Upper lobe of left lung (tissue), 6 donors: ENCODE data around the gene NSMCE4A. TPM values are rescaled to one million over a fixed set of nuclear protein-coding genes. Genes with fewer than 3 reads are reported as not detected.
"Not testable (repeated sequence)": the region's sequence is repeated elsewhere in the genome, so short reads cannot be mapped to it uniquely, and the experiment has no call there.

ENCODE experiments used
- ATAC-seq, 2 donors: fragments of 200-7000 bp; cut with Tn5 transposase; one replicate each; pipeline ENCODE4 v1.9.1; 2022; ENCODE audit warnings: mild to moderate bottlenecking in 2 of 2, moderate library complexity in 2 of 2; ENCODE audit not compliant: low FRiP score in 2 of 2
- DNase-seq, 2 donors: peaks; one replicate each; pipeline ENCODE4 v3.0.0-alpha.2; 2019 to 2020
- H3K27ac ChIP-seq, 4 donors: fragments of 200-600 bp; sonication (generic); one replicate each; pipeline ENCODE4 v1.5.1; 2016 to 2019
- H3K27me3 ChIP-seq, 4 donors: fragments of 200-600 bp; sonication (generic); one replicate each; pipeline ENCODE4 v1.5.1; 2017 to 2019
- H3K36me3 ChIP-seq, 4 donors: fragments of 200-600 bp; sonication (generic); one replicate each; pipeline ENCODE4 v1.5.1; 2016 to 2019
- H3K4me1 ChIP-seq, 4 donors: fragments of 200-600 bp; sonication (generic); one replicate each; pipeline ENCODE4 v1.5.1; 2018 to 2019
- H3K4me3 ChIP-seq, 4 donors: fragments of 200-600 bp; sonication (generic); one replicate each; pipeline ENCODE4 v1.5.1; 2017 to 2019; ENCODE audit warnings: mild to moderate bottlenecking in 2 of 4, moderate library complexity in 1 of 4
- H3K9me3 ChIP-seq, 4 donors: fragments of 200-600 bp; sonication (generic); one replicate each; pipeline ENCODE4 v1.5.1; 2018 to 2019
- EP300 ChIP-seq, 4 donors: sonication (generic); formaldehyde crosslinking; IDR thresholded peaks; one replicate each; pipeline ENCODE4 v1.5.1; 2017; ENCODE audit warnings: antibody characterized with exemption in 4 of 4, control low read depth in 2 of 4
- POLR2A ChIP-seq, 4 donors: fragments of 450-650 bp; IDR thresholded peaks; one replicate each; pipeline ENCODE4 v1.5.1; 2016 to 2017; ENCODE audit warnings: antibody characterized with exemption in 4 of 4, mild to moderate bottlenecking in 2 of 4
- POLR2AphosphoS5 ChIP-seq, 2 donors: sonication (generic); formaldehyde crosslinking; IDR thresholded peaks; one replicate each; pipeline ENCODE4 v1.5.1; 2017; ENCODE audit warnings: antibody characterized with exemption in 2 of 2
- WGBS, 2 donors: methylation state at CpG; one replicate each; pipeline ENCODE4 v1.1.5; 2017 to 2018; 5-methylcytosine and 5-hydroxymethylcytosine counted together
- total RNA-seq, 6 donors: library from RNA; depleted of rRNA in 4 of 6; stranded (reverse); fragments of >200 nt in 4 of 6; gene quantifications; one replicate each; pipeline versions ENCODE4 v1.1.0 to v1.2.1, GENCODE V29; 2016 to 2021
- TF ChIP-seq, protein P1 (sequence below), 6 experiments: fragments of 450-650 bp in 4 of 6; fragments of 200-600 bp in 2 of 6; sonication (generic) in 2 of 6; IDR thresholded peaks; one replicate each; pipeline ENCODE4 v1.5.1; 2016 to 2019; ENCODE audit warnings: antibody characterized with exemption in 6 of 6
- donor health status: DM: no; HTN: no; CAD: no; lungs with moderate emphysema.
- donor health status: DM: no; HTN: yes; CAD: no; lungs with severe emphysema.

Gene NSMCE4A
- total RNA-seq, 6 donors from 2014 or later: 34.8 to 131 (median 50.7) TPM

- Histone ChIP-seq H3K36me3 (no peaks in the 10 kb centered on the region), H3K4me3 (no peak overlapping the region), H3K9me3 (no peaks in the 10 kb centered on the region), H3K4me1 (peaks cover 13 to 17% (median 15%) of the 10 kb centered on the region in 4 donors), H3K27me3 (no peaks in the 10 kb centered on the region), H3K27ac (peak overlapping the region in 2 of 4 donors; percentile 38 to 46)
- WGBS, 2 donors: 64 to 86% methylated on average over 10 to 21 of the region's 26 CpGs
- ATAC-seq (no peak), DNase-seq (peak; percentile 55 to 86)
- TF ChIP-seq POLR2AphosphoS5 (IDR thresholded peaks at IDR 0.05): no peak
- TF ChIP-seq, protein P1, sequence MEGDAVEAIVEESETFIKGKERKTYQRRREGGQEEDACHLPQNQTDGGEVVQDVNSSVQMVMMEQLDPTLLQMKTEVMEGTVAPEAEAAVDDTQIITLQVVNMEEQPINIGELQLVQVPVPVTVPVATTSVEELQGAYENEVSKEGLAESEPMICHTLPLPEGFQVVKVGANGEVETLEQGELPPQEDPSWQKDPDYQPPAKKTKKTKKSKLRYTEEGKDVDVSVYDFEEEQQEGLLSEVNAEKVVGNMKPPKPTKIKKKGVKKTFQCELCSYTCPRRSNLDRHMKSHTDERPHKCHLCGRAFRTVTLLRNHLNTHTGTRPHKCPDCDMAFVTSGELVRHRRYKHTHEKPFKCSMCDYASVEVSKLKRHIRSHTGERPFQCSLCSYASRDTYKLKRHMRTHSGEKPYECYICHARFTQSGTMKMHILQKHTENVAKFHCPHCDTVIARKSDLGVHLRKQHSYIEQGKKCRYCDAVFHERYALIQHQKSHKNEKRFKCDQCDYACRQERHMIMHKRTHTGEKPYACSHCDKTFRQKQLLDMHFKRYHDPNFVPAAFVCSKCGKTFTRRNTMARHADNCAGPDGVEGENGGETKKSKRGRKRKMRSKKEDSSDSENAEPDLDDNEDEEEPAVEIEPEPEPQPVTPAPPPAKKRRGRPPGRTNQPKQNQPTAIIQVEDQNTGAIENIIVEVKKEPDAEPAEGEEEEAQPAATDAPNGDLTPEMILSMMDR (IDR thresholded peaks at IDR 0.05): no peak
- no peak for TF ChIP-seq EP300 (IDR thresholded peaks at IDR 0.05)
- no peak for TF ChIP-seq POLR2A (IDR thresholded peaks at IDR 0.05)
These were observed 3.5 kb upstream of the NSMCE4A start for GRCh38 chr10:121978511-121978910.

DNA sequence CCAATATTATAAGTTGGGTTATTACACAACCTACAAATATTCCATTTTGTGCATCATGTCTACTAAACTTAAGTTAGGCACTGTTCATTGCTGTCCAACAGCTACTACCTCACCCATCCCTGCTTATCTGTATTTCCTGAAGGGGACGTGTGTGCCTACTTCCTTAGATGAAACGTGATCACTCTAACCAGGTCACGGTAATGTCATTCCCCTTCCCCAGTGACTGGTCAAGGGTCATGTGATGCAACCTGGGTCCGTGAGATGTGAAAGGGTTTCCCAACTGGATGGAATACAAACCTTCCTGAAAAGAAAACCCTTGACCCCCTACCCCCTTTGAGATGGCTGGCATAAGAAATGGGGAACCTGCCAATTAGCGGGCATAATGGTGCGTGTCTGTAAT is 1.6 kb upstream of the NSMCE4A start:
- WGBS, 2 donors: 85 to 87% methylated on average over 6 of the region's 6 CpGs
- Histone ChIP-seq H3K36me3 (peaks cover 0 to 5% (median 0%) of the 10 kb centered on the region in 4 donors), H3K4me3 (no peak overlapping the region), H3K27ac (no peak overlapping the region), H3K4me1 (peaks cover 20 to 26% (median 21%) of the 10 kb centered on the region in 4 donors), H3K27me3 (no peaks in the 10 kb centered on the region), H3K9me3 (no peaks in the 10 kb centered on the region)
- TF ChIP-seq POLR2A (IDR thresholded peaks at IDR 0.05) (no peak), EP300 (IDR thresholded peaks at IDR 0.05) (no peak), POLR2AphosphoS5 (IDR thresholded peaks at IDR 0.05) (no peak)
- TF ChIP-seq, protein P1 (IDR thresholded peaks at IDR 0.05): no peak
- DNase-seq (no peak), ATAC-seq (no peak)

DNA sequence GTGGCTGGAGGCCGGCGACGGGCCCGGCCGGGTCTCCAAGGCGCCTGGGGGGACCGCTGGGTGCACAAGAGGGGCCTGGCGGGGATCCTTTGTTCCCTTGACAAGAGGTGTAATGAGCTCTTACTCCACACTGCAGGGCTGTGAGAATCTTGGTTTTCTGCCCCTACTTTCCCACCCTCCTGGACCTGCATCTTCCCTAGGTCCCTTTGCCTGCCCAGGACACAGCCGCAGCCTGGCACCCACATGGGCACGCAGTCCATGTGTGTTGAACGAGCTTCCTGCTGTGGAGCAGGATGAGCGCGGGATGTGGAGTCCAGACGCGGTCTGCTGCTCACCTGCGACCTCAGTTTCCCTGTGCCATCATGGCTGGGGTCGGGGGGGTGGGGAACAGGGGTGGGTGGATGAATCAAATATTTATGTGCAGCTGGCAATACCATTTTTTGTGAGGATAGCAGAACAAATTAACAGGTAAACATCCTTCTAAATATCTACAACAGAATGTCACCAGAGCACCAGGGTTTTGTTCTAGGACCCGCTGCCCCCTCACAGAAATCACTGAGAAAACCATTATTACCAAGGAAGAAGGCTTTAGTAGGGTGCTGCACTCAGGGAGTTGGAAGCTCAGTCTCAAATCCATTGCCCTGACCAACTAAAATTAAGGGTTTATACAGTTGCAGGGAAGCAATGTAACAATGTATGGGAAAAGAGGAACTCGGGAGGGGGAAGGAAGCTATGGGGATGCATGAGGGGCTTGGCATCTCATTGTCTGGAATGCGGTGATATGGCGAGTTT is 474 bp upstream of the NSMCE4A start:
- ATAC-seq: peak; percentile 5 to 22
- Histone ChIP-seq H3K4me3 (peak overlapping the region in 3 of 4 donors; percentile 62 to 94 (median 66)), H3K36me3 (peaks cover 2 to 9% (median 5%) of the 10 kb centered on the region in 4 donors), H3K27ac (peak overlapping the region; percentile 91 to 97 (median 94)), H3K27me3 (no peaks in the 10 kb centered on the region), H3K4me1 (peaks cover 20 to 26% (median 22%) of the 10 kb centered on the region in 4 donors), H3K9me3 (no peaks in the 10 kb centered on the region)
- WGBS, 2 donors: 30 to 64% methylated on average over 8 to 21 of the region's 21 CpGs
- TF ChIP-seq EP300 (IDR thresholded peaks at IDR 0.05): no peak
- TF ChIP-seq, protein P1 (IDR thresholded peaks at IDR 0.05): peak in 3 of 6 experiments; percentile 51 to 84 (median 69)
- no peak for TF ChIP-seq POLR2A (IDR thresholded peaks at IDR 0.05)
- DNase-seq: no peak

- Histone ChIP-seq H3K27ac (peak overlapping the region; percentile 91 to 97 (median 94)), H3K27me3 (no peaks in the 10 kb centered on the region), H3K4me3 (peak overlapping the region; percentile 62 to 94 (median 78)), H3K9me3 (no peaks in the 10 kb centered on the region), H3K4me1 (peaks cover 20 to 26% (median 22%) of the 10 kb centered on the region in 4 donors), H3K36me3 (peaks cover 5 to 21% (median 16%) of the 10 kb centered on the region in 4 donors)
- ATAC-seq (peak in 1 of 2 donors; percentile 24), DNase-seq (no peak)
- TF ChIP-seq POLR2AphosphoS5 (IDR thresholded peaks at IDR 0.05) (no peak), EP300 (IDR thresholded peaks at IDR 0.05) (no peak), POLR2A (IDR thresholded peaks at IDR 0.05) (no peak)
- TF ChIP-seq, protein P1 (IDR thresholded peaks at IDR 0.05): no peak
- 12 to 15% methylated on average over 12 to 15 of the region's 21 CpGs for WGBS, 2 donors
These were observed 940 bp downstream of the NSMCE4A start for GRCh38 chr10:121974019-121974534.

- H3K9me3 ChIP-seq, H3K27me3 ChIP-seq, ATAC-seq, H3K4me3 ChIP-seq, DNase-seq, H3K27ac ChIP-seq: not testable (repeated sequence)
- 87 to 89% methylated on average over 8 of the region's 8 CpGs for WGBS, 2 donors
- peaks cover 10 to 17% (median 13%) of the 10 kb centered on the region in 4 donors for H3K4me1 ChIP-seq
- peaks cover 18 to 70% (median 62%) of the 10 kb centered on the region in 4 donors for H3K36me3 ChIP-seq
These were observed 5.9 kb downstream of the NSMCE4A start for GRCh38 chr10:121969086-121969485.
